ENCODE data around the gene CTNNB1. TPM values are rescaled to one million over a fixed set of nuclear protein-coding genes. Genes with fewer than 3 reads are reported as not detected.
A peak's percentile ranks its signal among the peaks of the same experiment; 100 is the strongest.

The CTNNB1 gene
- total and polyA plus RNA-seq, 2 of the 13 experiments (the other 11 are each of a cell fraction or from before 2014, with no cell fraction given): 398 to 489 TPM

- in situ Hi-C loops (cut with HindIII; ENCODE audit: extremely low pct_ligation_motif_present, low pct_unique_long_range_greater_than_20kb): loop anchor here (25.0 kb wide), 1 partner anchor 629 kb away; no protein-coding TSS in a partner anchor
Observed at GRCh38 chr3:41216422-41216821, 17.1 kb downstream of the CTNNB1 start.

GRCh38 chr3:41216993-41217392, 17.7 kb downstream of the CTNNB1 start:
- no peak overlapping the region for H3K4me2 ChIP-seq (ENCODE audit: low read depth, low read length)
- FAIRE-seq (no peak), DNase-seq (ENCODE audit: low spot score) (no peak), ATAC-seq (no peak)
- no peak overlapping the region for H2AFZ ChIP-seq (ENCODE audit: low read length)
- H3K4me3 ChIP-seq (replicated peaks in 1 of 3; ENCODE audit: insufficient read depth in 1 of 3, low read depth in 2 of 3, low read length in 3 of 3): no peak overlapping the region
- BruUV-seq (replicated peaks): no TSS peak
- no peak overlapping the region for H3K9ac ChIP-seq (ENCODE audit: insufficient read depth, low read depth, low read length)
- WGBS (ENCODE audit: low lambda C conversion rate): 79% methylated on average over 1 of the region's 1 CpG
- peaks cover 100% of the 10 kb centered on the region for H4K20me1 ChIP-seq (ENCODE audit: insufficient read depth, low read length)
- TF ChIP-seq ARID2 (CRISPR knock-in tag; IDR thresholded peaks at IDR 0.05; ENCODE audit: borderline replicate concordance) (no peak), ZNF878 (CRISPR knock-in tag; IDR thresholded peaks at IDR 0.05) (no peak), YEATS4 (CRISPR knock-in tag; IDR thresholded peaks at IDR 0.05; ENCODE audit: borderline replicate concordance) (no peak), ZSCAN22 (CRISPR knock-in tag; IDR thresholded peaks at IDR 0.05) (no peak), ESRRA (CRISPR knock-in tag; IDR thresholded peaks at IDR 0.05; ENCODE audit: low read depth) (no peak)
- peaks cover 99% of the 10 kb centered on the region for H3K79me2 ChIP-seq (ENCODE audit: insufficient read depth, low read length)
- H3K27ac ChIP-seq (ENCODE audit: extremely low read length, insufficient read depth, low read length): no peak overlapping the region
- H3K4me1 ChIP-seq (ENCODE audit: insufficient read depth, low read length): peaks cover 97% of the 10 kb centered on the region
- intact Hi-C loops (cut with micrococcal nuclease; ENCODE audit: unreplicated experiment) (no loop called here), in situ Hi-C loops (cut with HindIII; ENCODE audit: extremely low pct_ligation_motif_present, low pct_unique_long_range_greater_than_20kb) (loop anchor here (25.0 kb wide), 1 partner anchor 630 kb away; no protein-coding TSS in a partner anchor)
- no peaks in the 10 kb centered on the region for H3K9me3 ChIP-seq (ENCODE audit: low read length)
- POLR2A ChIA-PET: interaction anchor here (1.7 kb wide), 1 partner anchor 18 kb away, joined by 14 read pairs; the partner anchor contains the start of gene CTNNB1
- no peaks in the 10 kb centered on the region for H3K27me3 ChIP-seq (ENCODE audit: control insufficient read depth in 1 of 2, insufficient read depth in 2 of 2, low read length in 2 of 2)
- peaks cover under 1 to 2% of the 10 kb centered on the region in 2 experiments; a peak in 3 of 5 replicates for H3K36me3 ChIP-seq (replicated peaks in 1 of 2; ENCODE audit: control insufficient read depth in 1 of 2, insufficient read depth in 2 of 2, low read length in 2 of 2)
- CTCF ChIA-PET (ENCODE audit: low intra/inter-chr PET ratio, low total read pairs): no interaction called here

More at GRCh38 chr3:41216422-41216821, 17.1 kb downstream of the CTNNB1 start:
- Histone ChIP-seq H3K4me2 (ENCODE audit: low read depth, low read length) (no peak overlapping the region), H3K4me1 (ENCODE audit: insufficient read depth, low read length) (peaks cover 97% of the 10 kb centered on the region), H3K36me3 (replicated peaks in 1 of 2; ENCODE audit: control insufficient read depth in 1 of 2, insufficient read depth in 2 of 2, low read length in 2 of 2) (no peaks in the 10 kb centered on the region), H2AFZ (ENCODE audit: low read length) (no peak overlapping the region), H4K20me1 (ENCODE audit: insufficient read depth, low read length) (peaks cover 100% of the 10 kb centered on the region), H3K4me3 (replicated peaks in 1 of 3; ENCODE audit: insufficient read depth in 1 of 3, low read depth in 2 of 3, low read length in 3 of 3) (no peak overlapping the region), H3K27ac (ENCODE audit: extremely low read length, insufficient read depth, low read length) (no peak overlapping the region), H3K79me2 (ENCODE audit: insufficient read depth, low read length) (peaks cover 99% of the 10 kb centered on the region), H3K9ac (ENCODE audit: insufficient read depth, low read depth, low read length) (no peak overlapping the region), H3K9me3 (ENCODE audit: low read length) (no peaks in the 10 kb centered on the region), H3K27me3 (ENCODE audit: control insufficient read depth in 1 of 2, insufficient read depth in 2 of 2, low read length in 2 of 2) (no peaks in the 10 kb centered on the region)
- FAIRE-seq (no peak), DNase-seq (ENCODE audit: low spot score) (no peak), ATAC-seq (no peak)
- TF ChIP-seq NCOR1 (IDR thresholded peaks at IDR 0.05; ENCODE audit: borderline replicate concordance, low read length) (0 out of 2 replicates have a peak, but pooled peaks have one; percentile 18), CEBPB (IDR thresholded peaks at IDR 0.05; ENCODE audit: borderline replicate concordance, low read depth, low read length) (peak; percentile 4; the same call in 1 of the 2 replicates), AGO2 (optimal IDR thresholded peaks at IDR 0.05; ENCODE audit: low read depth, low read length) (peak; percentile 17), ATM (IDR thresholded peaks at IDR 0.05; ENCODE audit: borderline replicate concordance) (no peak), SPEN (CRISPR knock-in tag; IDR thresholded peaks at IDR 0.05; ENCODE audit: low read depth) (no peak)
- no TSS peak for BruUV-seq (replicated peaks)
- WGBS (ENCODE audit: low lambda C conversion rate): 62% methylated on average over 2 of the region's 2 CpGs
- intact Hi-C loops (cut with micrococcal nuclease; ENCODE audit: unreplicated experiment): no loop called here
- CTCF ChIA-PET (ENCODE audit: low intra/inter-chr PET ratio, low total read pairs): no interaction called here
- POLR2A ChIA-PET: interaction anchor here (1.7 kb wide), 1 partner anchor 18 kb away, joined by 14 read pairs; the partner anchor contains the start of gene CTNNB1

Measured in HepG2 (cell line).